NT2/D1 (cell line): ENCODE data around the gene AGGF1.
A peak's percentile ranks its signal among the peaks of the same experiment; 100 is the strongest.

Experiments
- DNase-seq: peaks from one replicate; pipeline ENCODE4 v3.0.0-alpha.2; 2011; ENCODE audit warnings: low read depth, low spot score
- H3K27me3 ChIP-seq: 2 replicates; pipeline ENCODE4 v1.6.0; 2011; ENCODE audit warnings: mild to moderate bottlenecking; ENCODE audit not compliant: insufficient read length, insufficient read depth
- H3K36me3 ChIP-seq: 2 replicates; pipeline ENCODE4 v1.6.1; 2011; ENCODE audit warnings: mild to moderate bottlenecking, low read length, mixed read lengths; ENCODE audit not compliant: insufficient read depth, insufficient read length
- H3K4me1 ChIP-seq: 2 replicates; pipeline ENCODE4 v1.5.1; 2011; ENCODE audit not compliant: insufficient read depth, insufficient read length
- H3K4me3 ChIP-seq: 2 replicates; pipeline ENCODE4 v1.5.1; 2011; ENCODE audit warnings: low read depth; ENCODE audit not compliant: insufficient read length
- H3K9ac ChIP-seq: 2 replicates; pipeline ENCODE4 v1.6.0; 2011; ENCODE audit warnings: low read depth; ENCODE audit not compliant: insufficient read length
- H3K9me3 ChIP-seq: 2 replicates; pipeline ENCODE4 v1.5.1; 2011; ENCODE audit warnings: mild to moderate bottlenecking, low read length; ENCODE audit not compliant: insufficient read depth
- SUZ12 ChIP-seq: IDR thresholded peaks from 2 replicates; pipeline ENCODE4 v1.6.1; 2011; ENCODE audit not compliant: insufficient read length, insufficient read depth; ENCODE audit errors: extremely low read depth
- YY1 ChIP-seq: IDR thresholded peaks from 2 replicates; pipeline ENCODE4 v1.6.1; 2011; ENCODE audit not compliant: insufficient read length, insufficient read depth
- ZNF274 ChIP-seq: IDR thresholded peaks from 2 replicates; pipeline ENCODE4 v1.6.1; 2011; ENCODE audit warnings: mild to moderate bottlenecking, low read depth, low read length

Gene AGGF1

GRCh38 chr5:77064040-77064439, 33.8 kb downstream of the AGGF1 start:
- DNase-seq = no peak
- H3K9ac ChIP-seq = no peak overlapping the region
- no peaks in the 10 kb centered on the region for H3K36me3 ChIP-seq
- H3K4me3 ChIP-seq = no peak overlapping the region
- H3K9me3 ChIP-seq = peaks cover 20% of the 10 kb centered on the region
- TF ChIP-seq SUZ12 (no peak), YY1 (no peak), ZNF274 (no peak)
- H3K4me1 ChIP-seq = no peaks in the 10 kb centered on the region
- H3K27me3 ChIP-seq = no peaks in the 10 kb centered on the region

DNA sequence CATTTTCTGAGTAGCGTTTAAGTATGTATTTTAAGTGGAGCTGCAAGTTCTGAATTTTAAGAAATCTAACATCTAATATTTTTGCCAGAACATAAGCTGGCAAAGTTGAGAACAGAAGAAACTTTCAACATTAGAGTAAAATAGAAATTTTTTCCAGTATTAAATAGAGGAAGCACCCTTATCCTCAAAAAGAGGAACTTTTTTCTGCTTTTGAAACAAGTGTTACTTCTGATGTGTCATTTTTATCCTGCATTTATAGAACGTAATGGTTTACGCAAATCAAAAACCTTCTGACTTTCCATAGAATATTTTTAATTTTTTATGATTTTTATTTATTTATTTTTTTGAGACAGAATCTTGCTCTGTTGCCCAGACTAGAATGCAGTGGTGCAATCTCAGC, 35.1 kb downstream of the AGGF1 start:
- Histone ChIP-seq H3K9me3 (peaks cover 24% of the 10 kb centered on the region), H3K9ac (no peak overlapping the region), H3K4me3 (no peak overlapping the region), H3K4me1 (no peaks in the 10 kb centered on the region), H3K27me3 (no peaks in the 10 kb centered on the region), H3K36me3 (no peaks in the 10 kb centered on the region)
- no peak for TF ChIP-seq YY1
- TF ChIP-seq SUZ12 = no peak
- no peak for TF ChIP-seq ZNF274
- DNase-seq = no peak

GRCh38 chr5:77066184-77066583, 36.0 kb downstream of the AGGF1 start:
- no peaks in the 10 kb centered on the region for H3K27me3 ChIP-seq
- TF ChIP-seq SUZ12 = no peak
- TF ChIP-seq YY1 = no peak
- no peak for TF ChIP-seq ZNF274
- H3K4me3 ChIP-seq = no peak overlapping the region
- H3K36me3 ChIP-seq = no peaks in the 10 kb centered on the region
- no peak overlapping the region for H3K9ac ChIP-seq
- H3K4me1 ChIP-seq = no peaks in the 10 kb centered on the region
- H3K9me3 ChIP-seq = peaks cover 16% of the 10 kb centered on the region
- DNase-seq = no peak

- Histone ChIP-seq H3K36me3 (no peaks in the 10 kb centered on the region), H3K9ac (no peak overlapping the region), H3K27me3 (no peaks in the 10 kb centered on the region), H3K4me1 (no peaks in the 10 kb centered on the region), H3K4me3 (no peak overlapping the region), H3K9me3 (peaks cover 10% of the 10 kb centered on the region; the same call in 1 of the 2 replicates)
- no peak for DNase-seq
- TF ChIP-seq YY1 (no peak), ZNF274 (no peak), SUZ12 (no peak)
Observed at GRCh38 chr5:77066823-77067442, 36.7 kb downstream of the AGGF1 start.

DNA sequence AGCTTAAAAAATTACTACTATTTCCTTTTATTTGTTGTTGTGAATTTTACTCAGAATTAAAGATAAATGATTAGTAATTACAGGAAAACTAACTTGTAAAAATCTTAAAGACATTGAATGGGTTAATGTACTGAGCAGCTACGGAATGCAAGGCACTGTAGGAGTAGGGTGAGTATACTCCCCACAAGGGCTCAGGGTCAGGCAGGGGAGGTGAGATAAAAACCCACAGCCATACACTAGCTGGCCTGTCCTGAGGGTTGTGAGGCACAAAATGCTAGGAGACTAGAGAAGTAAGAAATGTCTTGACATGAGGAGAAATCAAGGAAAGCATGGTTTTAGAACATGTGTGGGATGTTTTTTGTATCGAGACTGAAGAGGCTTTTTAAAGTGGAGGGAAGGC, 43.5 kb downstream of the AGGF1 start:
- Histone ChIP-seq H3K9ac (no peak overlapping the region), H3K4me1 (peaks cover 2% of the 10 kb centered on the region), H3K36me3 (no peaks in the 10 kb centered on the region), H3K4me3 (no peak overlapping the region), H3K9me3 (peaks cover 8% of the 10 kb centered on the region; the same call in 1 of the 2 replicates), H3K27me3 (peaks cover 20% of the 10 kb centered on the region)
- DNase-seq = no peak
- TF ChIP-seq SUZ12 = no peak
- no peak for TF ChIP-seq YY1
- TF ChIP-seq ZNF274 = no peak

DNA sequence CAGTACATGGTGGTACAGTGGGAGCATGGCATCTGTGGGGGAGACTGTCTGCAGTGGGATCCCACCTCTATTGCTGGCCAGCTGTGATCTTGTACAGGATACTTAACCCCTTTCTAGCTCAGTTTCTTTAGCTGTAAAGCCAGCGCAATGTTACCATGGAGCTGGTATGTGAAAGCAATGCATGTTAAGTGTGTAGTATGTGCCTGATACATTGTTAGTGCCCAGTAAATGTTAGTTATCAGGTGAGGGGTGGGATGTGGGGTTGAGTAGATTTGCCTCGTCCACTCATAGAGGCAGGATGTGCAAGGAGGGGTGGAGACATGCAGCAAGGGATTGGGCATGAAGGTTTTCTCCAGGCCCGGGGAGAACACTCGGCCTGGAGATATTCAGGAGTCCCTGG, 44.5 kb downstream of the AGGF1 start:
- TF ChIP-seq ZNF274 (no peak), SUZ12 (no peak), YY1 (no peak)
- no peaks in the 10 kb centered on the region for H3K36me3 ChIP-seq
- H3K9ac ChIP-seq = no peak overlapping the region
- H3K4me1 ChIP-seq = peaks cover 2% of the 10 kb centered on the region
- H3K4me3 ChIP-seq = no peak overlapping the region
- DNase-seq = no peak
- H3K27me3 ChIP-seq = peaks cover 23% of the 10 kb centered on the region
- no peaks in the 10 kb centered on the region for H3K9me3 ChIP-seq

- no peak for DNase-seq
- TF ChIP-seq SUZ12 (no peak), ZNF274 (no peak), YY1 (no peak)
- Histone ChIP-seq H3K36me3 (no peaks in the 10 kb centered on the region), H3K4me1 (peaks cover 2% of the 10 kb centered on the region), H3K9me3 (no peaks in the 10 kb centered on the region), H3K9ac (peak overlapping the region; percentile 39), H3K4me3 (peak overlapping the region; percentile 34), H3K27me3 (peaks cover 23% of the 10 kb centered on the region)
Observed at GRCh38 chr5:77076961-77077828, 47.0 kb downstream of the AGGF1 start.
